ENCODE measurements around the gene COL6A3. TPM values are rescaled to one million over a fixed set of nuclear protein-coding genes. Genes with fewer than 3 reads are reported as not detected.

Gene COL6A3
- total and polyA plus RNA-seq, 2 donors (not counting 1 experiment from before 2014, with no cell fraction given), result 0.01 to 0.10 TPM

GRCh38 chr2:237324837-237325236, 89.1 kb downstream of the COL6A3 start:
- Mint-ChIP-seq H3K9me3 (ENCODE audit: insufficient read depth) (no peaks in the 10 kb centered on the region), H3K27me3 (peaks cover 19% of the 10 kb centered on the region), H3K4me1 (no peaks in the 10 kb centered on the region), H3K4me3 (no peak overlapping the region), H3K27ac (no peak overlapping the region)
- no peak overlapping the region for H3K9ac ChIP-seq (ENCODE audit: low read length)
- WGBS (ENCODE audit: insufficient coverage), result 87% methylated on average over 3 of the region's 5 CpGs
- H3K36me3 ChIP-seq (replicated peaks in 1 of 2; ENCODE audit: control extremely low read depth in 1 of 2, control insufficient read depth in 1 of 2, extremely low read depth in 1 of 2, insufficient read depth in 2 of 2, low read length in 1 of 2), result no peaks in the 10 kb centered on the region
- DNase-seq, result no peak
- intact Hi-C loops (cut with micrococcal nuclease), result no loop called here
- no peak overlapping the region for H3K27ac ChIP-seq (ENCODE audit: low read length in 2 of 2)
- ChIA-PET POLR2A (no interaction called here), CTCF (no interaction called here)
- H3K27me3 ChIP-seq (replicated peaks in 1 of 4; ENCODE audit: control extremely low read depth in 1 of 4, control insufficient read depth in 3 of 4, insufficient read depth in 4 of 4, low read length in 3 of 4), result no peaks in the 10 kb centered on the region
- no peak overlapping the region for H3K4me2 ChIP-seq (replicated peaks; ENCODE audit: low read depth, low read length, poor library complexity, severe bottlenecking)
- no peak overlapping the region for H3K4me3 ChIP-seq (ENCODE audit: control extremely low read depth in 1 of 5, extremely low read depth in 1 of 5, insufficient read depth in 1 of 5, low read depth in 2 of 5, low read length in 4 of 5)
- H3K79me2 ChIP-seq (ENCODE audit: control insufficient read depth, insufficient read depth, low read length), result no peaks in the 10 kb centered on the region
- ATAC-seq (ENCODE audit: low read depth), result no peak
- H3K4me1 ChIP-seq (ENCODE audit: control insufficient read depth in 2 of 2, insufficient read depth in 2 of 2, low read length in 2 of 2), result no peaks in the 10 kb centered on the region
- H4K20me1 ChIP-seq (ENCODE audit: control insufficient read depth, insufficient read depth, low read length, poor library complexity, severe bottlenecking), result no peaks in the 10 kb centered on the region
- no peak for TF ChIP-seq EZH2 (IDR thresholded peaks at IDR 0.05; ENCODE audit: borderline replicate concordance, insufficient read depth, low read depth, low read length, poor library complexity, severe bottlenecking)
- no peak for TF ChIP-seq CTCF (IDR thresholded peaks at IDR 0.05)
- no peaks in the 10 kb centered on the region for H3K9me3 ChIP-seq (ENCODE audit: control extremely low read depth in 1 of 3, control insufficient read depth in 2 of 3, insufficient read depth in 1 of 3, low read length in 2 of 3)
- H2AFZ ChIP-seq (ENCODE audit: insufficient read depth, low read depth, low read length, poor library complexity, severe bottlenecking), result no peak overlapping the region

- WGBS (ENCODE audit: insufficient coverage), result 92% methylated on average over 7 of the region's 12 CpGs
- peaks cover 19% of the 10 kb centered on the region for H3K27me3 Mint-ChIP-seq
- DNase-seq (no peak), ATAC-seq (ENCODE audit: low read depth) (no peak)
- Histone ChIP-seq H2AFZ (ENCODE audit: insufficient read depth, low read depth, low read length, poor library complexity, severe bottlenecking) (no peak overlapping the region), H3K27me3 (replicated peaks in 1 of 4; ENCODE audit: control extremely low read depth in 1 of 4, control insufficient read depth in 3 of 4, insufficient read depth in 4 of 4, low read length in 3 of 4) (no peaks in the 10 kb centered on the region), H3K4me1 (ENCODE audit: control insufficient read depth in 2 of 2, insufficient read depth in 2 of 2, low read length in 2 of 2) (no peaks in the 10 kb centered on the region), H3K4me2 (replicated peaks; ENCODE audit: low read depth, low read length, poor library complexity, severe bottlenecking) (no peak overlapping the region), H3K9ac (ENCODE audit: low read length) (no peak overlapping the region), H4K20me1 (ENCODE audit: control insufficient read depth, insufficient read depth, low read length, poor library complexity, severe bottlenecking) (no peaks in the 10 kb centered on the region), H3K79me2 (ENCODE audit: control insufficient read depth, insufficient read depth, low read length) (no peaks in the 10 kb centered on the region), H3K4me3 (ENCODE audit: control extremely low read depth in 1 of 5, extremely low read depth in 1 of 5, insufficient read depth in 1 of 5, low read depth in 2 of 5, low read length in 4 of 5) (no peak overlapping the region), H3K36me3 (replicated peaks in 1 of 2; ENCODE audit: control extremely low read depth in 1 of 2, control insufficient read depth in 1 of 2, extremely low read depth in 1 of 2, insufficient read depth in 2 of 2, low read length in 1 of 2) (no peaks in the 10 kb centered on the region), H3K9me3 (ENCODE audit: control extremely low read depth in 1 of 3, control insufficient read depth in 2 of 3, insufficient read depth in 1 of 3, low read length in 2 of 3) (no peaks in the 10 kb centered on the region), H3K27ac (ENCODE audit: low read length in 2 of 2) (no peak overlapping the region)
- no peak overlapping the region for H3K27ac Mint-ChIP-seq
- TF ChIP-seq EZH2 (IDR thresholded peaks at IDR 0.05; ENCODE audit: borderline replicate concordance, insufficient read depth, low read depth, low read length, poor library complexity, severe bottlenecking), result no peak
- TF ChIP-seq CTCF (IDR thresholded peaks at IDR 0.05), result no peak
- H3K4me3 Mint-ChIP-seq, result no peak overlapping the region
- ChIA-PET CTCF (no interaction called here), POLR2A (no interaction called here)
- no peaks in the 10 kb centered on the region for H3K4me1 Mint-ChIP-seq
- intact Hi-C loops (cut with micrococcal nuclease), result no loop called here
- no peaks in the 10 kb centered on the region for H3K9me3 Mint-ChIP-seq (ENCODE audit: insufficient read depth)
Observed at GRCh38 chr2:237324405-237324831, 89.5 kb downstream of the COL6A3 start.
